KG1 (cell line): Measurements from ENCODE around the gene RHOD.

Source experiments
- DNase-seq: peaks from one replicate; lab custom pipeline; 2025; lab: John Stamatoyannopoulos, UW

RHOD gene

DNA sequence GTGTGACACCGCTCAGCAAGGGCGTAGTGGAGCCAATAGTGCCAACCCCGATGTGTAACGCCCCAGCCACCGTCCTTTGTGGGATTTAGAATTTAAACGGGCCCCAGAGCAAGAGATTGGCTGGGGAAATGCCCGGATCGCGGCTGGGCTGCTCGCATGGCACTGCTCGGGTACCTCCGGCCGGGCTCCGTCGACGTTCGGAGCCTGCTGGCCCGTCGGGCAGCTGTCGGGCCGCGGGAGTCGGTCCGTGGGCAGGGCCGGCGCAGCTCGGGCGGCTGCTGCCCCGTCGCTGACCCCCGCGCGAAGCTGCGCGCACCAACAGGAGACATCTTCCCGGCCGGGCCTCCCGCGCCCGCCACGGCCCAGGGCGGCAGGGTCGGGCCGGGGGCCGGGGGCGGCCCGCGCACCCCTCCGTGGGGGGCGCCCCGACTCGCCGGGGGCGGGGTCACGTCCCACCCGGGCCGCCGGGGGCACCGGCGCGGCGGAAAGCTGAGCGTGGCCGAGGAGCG, 61.1 kb downstream of the RHOD start:
- peak; percentile 78 for DNase-seq

GRCh38 chr11:67118181-67118766, 61.6 kb downstream of the RHOD start:
- no peak for DNase-seq

DNA sequence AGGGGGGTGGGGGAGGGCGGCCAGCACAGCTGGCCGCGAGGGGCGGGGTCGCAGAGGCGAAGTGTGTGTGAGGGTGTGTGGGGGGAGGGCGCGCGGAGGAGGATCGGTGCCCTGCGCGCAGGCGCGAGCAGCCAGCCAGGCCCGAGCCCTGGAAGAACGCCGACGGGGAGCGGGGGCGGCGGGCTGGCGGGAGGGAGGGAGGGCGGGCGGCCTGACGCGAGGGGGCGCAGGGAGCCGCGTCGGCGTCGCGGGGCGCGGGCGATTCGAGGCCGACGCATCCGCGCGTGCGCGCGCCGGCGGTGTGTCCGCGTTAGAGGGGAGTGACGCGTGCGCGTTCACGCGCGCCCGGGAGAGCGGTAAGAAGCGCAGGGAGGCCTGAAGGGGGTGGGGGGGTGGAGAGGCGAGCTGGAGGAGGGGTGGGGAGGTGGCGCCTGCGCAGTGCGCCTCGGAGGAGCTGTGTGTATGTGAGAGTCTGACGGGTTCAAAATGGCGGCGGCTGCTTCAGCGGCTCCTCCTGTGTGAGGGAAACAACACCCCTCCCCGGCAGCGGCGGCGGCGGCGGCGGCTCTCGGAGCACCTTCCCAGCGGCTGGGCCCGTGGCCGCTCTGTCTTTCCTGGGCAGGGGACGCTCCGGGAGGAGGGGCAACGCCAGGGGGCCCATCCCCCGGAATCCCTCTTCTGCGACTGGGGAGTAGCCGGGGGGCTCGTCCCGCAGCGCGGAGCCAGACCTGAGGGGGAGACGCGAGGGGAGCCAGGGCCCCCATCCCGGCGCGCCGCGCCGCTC, 62.3 kb downstream of the RHOD start, which contains the start of gene KDM2A:
TSS of gene KDM2A (plus strand) at position 463 of the 784 bp plus-strand sequence. CDS start 2,054 bp downstream, outside the sequence.
- peak; percentile 99 for DNase-seq

- DNase-seq, result peak; percentile 34
Observed at GRCh38 chr11:67119585-67120391, 63.1 kb downstream of the RHOD start.

DNA sequence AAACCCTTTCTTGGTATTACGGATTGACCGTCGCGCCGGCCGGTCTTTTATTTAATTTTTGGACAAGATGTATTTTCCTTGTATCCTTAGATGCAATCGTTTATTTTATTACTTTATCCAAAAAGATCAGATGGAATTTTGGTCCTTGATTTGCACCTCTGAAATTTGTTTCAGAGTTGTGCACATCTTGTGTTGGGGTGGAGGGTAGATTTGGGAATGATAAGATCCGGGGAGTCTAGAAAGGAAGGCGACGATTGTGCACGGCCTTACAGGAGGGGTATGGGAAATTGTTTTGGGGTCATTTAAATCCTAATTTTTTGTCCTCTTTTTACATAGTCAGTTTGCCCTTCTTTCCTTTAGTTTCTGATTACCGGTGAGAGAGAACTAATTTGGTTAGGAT, 63.8 kb downstream of the RHOD start:
- no peak for DNase-seq

GRCh38 chr11:67120881-67121710, 64.4 kb downstream of the RHOD start:
- peak; percentile 79 for DNase-seq
